ENCODE measurements around the gene NFATC3. TPM values are rescaled to one million over a fixed set of nuclear protein-coding genes. Genes with fewer than 3 reads are reported as not detected.

Gene NFATC3
- total and polyA plus RNA-seq, 4 donors, result 9.7 to 21.2 (median 16.8) TPM

DNA sequence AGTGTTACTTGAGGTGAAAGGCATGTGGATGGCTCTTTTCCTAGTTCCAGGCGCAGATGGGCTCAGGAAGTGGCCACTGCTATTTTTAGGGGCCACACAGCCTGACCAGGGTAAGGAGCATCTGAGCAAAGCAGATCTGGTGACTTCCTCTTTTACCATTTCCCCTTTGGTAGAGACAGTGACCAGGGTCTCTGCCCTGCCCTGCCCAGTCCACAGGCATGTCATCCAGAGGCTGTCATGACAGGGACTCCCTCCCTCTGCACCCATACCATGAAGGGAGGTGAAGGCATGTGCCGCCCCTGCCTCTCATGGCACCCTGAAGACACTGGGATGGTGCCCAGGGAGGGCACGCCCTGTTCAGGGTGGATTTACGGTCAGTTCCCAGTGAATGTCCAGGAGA, 162.2 kb downstream of the NFATC3 start:
- H3K36me3 ChIP-seq (ENCODE audit: control insufficient read depth in 4 of 4, insufficient read depth in 3 of 4, low read depth in 1 of 4, low read length in 3 of 4), result peaks cover 0 to 5% (median 3%) of the 10 kb centered on the region in 4 donors
- no peak overlapping the region for H3K4me3 ChIP-seq (ENCODE audit: low read depth in 1 of 3, low read length in 3 of 3)
- no peak overlapping the region for H3K9ac ChIP-seq (ENCODE audit: low read depth in 1 of 2, low read length in 2 of 2)
- H3K27ac ChIP-seq (ENCODE audit: low read depth in 1 of 2, low read length in 2 of 2), result peak overlapping the region in 1 of 2 donors; percentile 23
- no peaks in the 10 kb centered on the region for H3K27me3 ChIP-seq (ENCODE audit: control insufficient read depth in 4 of 4, insufficient read depth in 4 of 4, low read length in 3 of 4)
- peaks cover 4 to 43% (median 35%) of the 10 kb centered on the region in 4 donors for H3K4me1 ChIP-seq (ENCODE audit: control insufficient read depth in 4 of 4, insufficient read depth in 4 of 4, low read length in 3 of 4)
- WGBS, result 89% methylated on average over 4 of the region's 4 CpGs
- DNase-seq (ENCODE audit: low spot score), result no peak
- TF ChIP-seq RXRA (IDR thresholded peaks at IDR 0.05) (peak in 1 of 2 donors; percentile 4), MAX (IDR thresholded peaks at IDR 0.05) (no peak)
- no peaks in the 10 kb centered on the region for H3K9me3 ChIP-seq (ENCODE audit: control insufficient read depth in 4 of 4, low read length in 3 of 4)

GRCh38 chr16:68247932-68248331, 162.8 kb downstream of the NFATC3 start:
- no peak for DNase-seq (ENCODE audit: low spot score)
- TF ChIP-seq, protein P1, sequence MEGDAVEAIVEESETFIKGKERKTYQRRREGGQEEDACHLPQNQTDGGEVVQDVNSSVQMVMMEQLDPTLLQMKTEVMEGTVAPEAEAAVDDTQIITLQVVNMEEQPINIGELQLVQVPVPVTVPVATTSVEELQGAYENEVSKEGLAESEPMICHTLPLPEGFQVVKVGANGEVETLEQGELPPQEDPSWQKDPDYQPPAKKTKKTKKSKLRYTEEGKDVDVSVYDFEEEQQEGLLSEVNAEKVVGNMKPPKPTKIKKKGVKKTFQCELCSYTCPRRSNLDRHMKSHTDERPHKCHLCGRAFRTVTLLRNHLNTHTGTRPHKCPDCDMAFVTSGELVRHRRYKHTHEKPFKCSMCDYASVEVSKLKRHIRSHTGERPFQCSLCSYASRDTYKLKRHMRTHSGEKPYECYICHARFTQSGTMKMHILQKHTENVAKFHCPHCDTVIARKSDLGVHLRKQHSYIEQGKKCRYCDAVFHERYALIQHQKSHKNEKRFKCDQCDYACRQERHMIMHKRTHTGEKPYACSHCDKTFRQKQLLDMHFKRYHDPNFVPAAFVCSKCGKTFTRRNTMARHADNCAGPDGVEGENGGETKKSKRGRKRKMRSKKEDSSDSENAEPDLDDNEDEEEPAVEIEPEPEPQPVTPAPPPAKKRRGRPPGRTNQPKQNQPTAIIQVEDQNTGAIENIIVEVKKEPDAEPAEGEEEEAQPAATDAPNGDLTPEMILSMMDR (IDR thresholded peaks at IDR 0.05; ENCODE audit: low read depth, low read length, missing input control), result no peak
- TF ChIP-seq, protein P2, sequence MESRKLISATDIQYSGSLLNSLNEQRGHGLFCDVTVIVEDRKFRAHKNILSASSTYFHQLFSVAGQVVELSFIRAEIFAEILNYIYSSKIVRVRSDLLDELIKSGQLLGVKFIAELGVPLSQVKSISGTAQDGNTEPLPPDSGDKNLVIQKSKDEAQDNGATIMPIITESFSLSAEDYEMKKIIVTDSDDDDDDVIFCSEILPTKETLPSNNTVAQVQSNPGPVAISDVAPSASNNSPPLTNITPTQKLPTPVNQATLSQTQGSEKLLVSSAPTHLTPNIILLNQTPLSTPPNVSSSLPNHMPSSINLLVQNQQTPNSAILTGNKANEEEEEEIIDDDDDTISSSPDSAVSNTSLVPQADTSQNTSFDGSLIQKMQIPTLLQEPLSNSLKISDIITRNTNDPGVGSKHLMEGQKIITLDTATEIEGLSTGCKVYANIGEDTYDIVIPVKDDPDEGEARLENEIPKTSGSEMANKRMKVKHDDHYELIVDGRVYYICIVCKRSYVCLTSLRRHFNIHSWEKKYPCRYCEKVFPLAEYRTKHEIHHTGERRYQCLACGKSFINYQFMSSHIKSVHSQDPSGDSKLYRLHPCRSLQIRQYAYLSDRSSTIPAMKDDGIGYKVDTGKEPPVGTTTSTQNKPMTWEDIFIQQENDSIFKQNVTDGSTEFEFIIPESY (IDR thresholded peaks at IDR 0.05), result no peak
- TF ChIP-seq SP1 (IDR thresholded peaks at IDR 0.05) (peak; percentile 64), EGR1 (IDR thresholded peaks at IDR 0.05; ENCODE audit: low read depth in 2 of 2) (no peak), NR2F2 (IDR thresholded peaks at IDR 0.05) (no peak), ATF3 (IDR thresholded peaks at IDR 0.05) (no peak), RXRA (IDR thresholded peaks at IDR 0.05) (peak; percentile 12 to 57), HNF4G (IDR thresholded peaks at IDR 0.05) (peak; percentile 19), HNF4A (conservative IDR thresholded peaks at IDR 0.05) (peak; percentile 74 to 84), RAD21 (IDR thresholded peaks at IDR 0.05) (no peak), JUND (IDR thresholded peaks at IDR 0.05) (no peak), MAX (IDR thresholded peaks at IDR 0.05) (peak; percentile 37), TAF1 (conservative IDR thresholded peaks at IDR 0.05) (no peak), YY1 (IDR thresholded peaks at IDR 0.05) (peak; percentile 54), FOXA1 (IDR thresholded peaks at IDR 0.05) (no peak), GABPA (IDR thresholded peaks at IDR 0.05 in 1 of 2, conservative IDR thresholded peaks at IDR 0.05 in 1 of 2) (no peak), REST (IDR thresholded peaks at IDR 0.05) (no peak), FOXA2 (IDR thresholded peaks at IDR 0.05) (no peak)
- H3K27me3 ChIP-seq (ENCODE audit: control insufficient read depth in 4 of 4, insufficient read depth in 4 of 4, low read length in 3 of 4), result no peaks in the 10 kb centered on the region
- H3K4me1 ChIP-seq (ENCODE audit: control insufficient read depth in 4 of 4, insufficient read depth in 4 of 4, low read length in 3 of 4), result peaks cover 4 to 43% (median 35%) of the 10 kb centered on the region in 4 donors
- WGBS, result 55% methylated on average over 4 of the region's 4 CpGs
- no peaks in the 10 kb centered on the region for H3K9me3 ChIP-seq (ENCODE audit: control insufficient read depth in 4 of 4, low read length in 3 of 4)
- H3K9ac ChIP-seq (ENCODE audit: low read depth in 1 of 2, low read length in 2 of 2), result no peak overlapping the region
- H3K4me3 ChIP-seq (ENCODE audit: low read depth in 1 of 3, low read length in 3 of 3), result no peak overlapping the region
- peaks cover 0 to 6% (median 4%) of the 10 kb centered on the region in 4 donors for H3K36me3 ChIP-seq (ENCODE audit: control insufficient read depth in 4 of 4, insufficient read depth in 3 of 4, low read depth in 1 of 4, low read length in 3 of 4)
- H3K27ac ChIP-seq (ENCODE audit: low read depth in 1 of 2, low read length in 2 of 2), result peak overlapping the region in 1 of 2 donors; percentile 17

All from liver (tissue), 9 donors.